Pancreas (tissue), 10 donors: Measurements from ENCODE around the gene SLC9A8. TPM values are rescaled to one million over a fixed set of nuclear protein-coding genes. Genes with fewer than 3 reads are reported as not detected.

Experiments
- ATAC-seq, 4 donors: fragments of 200-7000 bp; cut with Tn5 transposase; one replicate each; pipeline versions ENCODE4 v1.8.0 to v1.9.1; 2020; ENCODE audit warnings: mild to moderate bottlenecking in 4 of 4, moderate library complexity in 4 of 4
- DNase-seq, 6 donors: peaks; one replicate each; pipeline ENCODE4 v3.0.0-alpha.2; 2020
- FAIRE-seq: peaks from 2 replicates; lab custom pipeline; 2012; peaks lifted over from hg19 to GRCh38; lab: Jason Lieb, UNC
- H3K27ac ChIP-seq, 4 donors: fragments of 200-600 bp; sonication (generic); 1 replicate in 3 of 4; 2 replicates in 1 of 4; pipeline versions ENCODE4 v1.5.0 to v1.8.0; 2020
- H3K27me3 ChIP-seq, 4 donors: fragments of 200-600 bp; one replicate each; pipeline ENCODE4 v1.8.0; 2021
- H3K36me3 ChIP-seq, 3 donors: fragments of 200-600 bp; sonication (generic) in 1 of 3; one replicate each; pipeline versions ENCODE4 v1.5.0 to v1.8.0; 2020 to 2021
- H3K4me1 ChIP-seq, 3 donors: fragments of 200-600 bp; one replicate each; pipeline ENCODE4 v1.8.0; 2021
- H3K4me3 ChIP-seq, 4 donors: fragments of 200-600 bp; sonication (generic) in 2 of 4; one replicate each; pipeline versions ENCODE4 v1.5.0 to v1.8.0; 2020 to 2021
- H3K9me3 ChIP-seq, 4 donors: fragments of 200-600 bp; one replicate each; pipeline ENCODE4 v1.8.0; 2021
- WGBS, 2 donors: extraction: QIAGEN DNeasy Blood & Tissue Kit; methylation state at CpG; one replicate each; pipeline ENCODE4 v1.1.7; 2013; 5-methylcytosine and 5-hydroxymethylcytosine counted together
- intact Hi-C, 3 donors: fragments of 100-400 bp; cut with DNase I; formaldehyde crosslinking; loops; one replicate each; pipeline versions ENCODE4 v1.11.1 to v1.14.2; 2022
- polyA plus RNA-seq, 2 donors: library from polyadenylated mRNA; stranded (reverse); fragments of 200-250 nt; gene quantifications; one replicate each; pipeline ENCODE4 v1.2.3, GENCODE V29; 2013
- total RNA-seq, 6 donors: library from RNA; stranded (reverse); fragmentation: NEBNext Ultra II Directional in 4 of 6; extraction: Animal tissue kit (Norgen Biotek cat#: 25700) in 4 of 6; gene quantifications; one replicate each; pipeline versions ENCODE4 v1.2.1 to v1.2.4, GENCODE V29; 2021 to 2023
- TF ChIP-seq, protein P1 (sequence below), 4 donors: fragments of 200-600 bp; sonication (generic) in 3 of 4; IDR thresholded peaks; one replicate each; pipeline versions ENCODE4 v1.5.0 to v1.8.0; 2021; ENCODE audit warnings: antibody characterized with exemption in 4 of 4
- donor health status: healthy with polysubstance abuse.
- donor health status: DM: no; HTN: no; CAD: no; lungs with moderate emphysema.
- donor health status: DM: no; HTN: no; CAD: no.
- donor health status: control.
- donor health status: control.
- donor health status: Bipolar disorder and iron deficiency.
- donor health status: DM: yes; HTN: yes; CAD: no.
- donor health status: DM: no; HTN: no; CAD: no.
- donor health status: DM: no; HTN: no; CAD: no.
- donor health status: DM: yes; HTN: yes; CAD: no.

The SLC9A8 gene
- total and polyA plus RNA-seq, 8 donors, result 4.8 to 9.9 (median 6.8) TPM

DNA sequence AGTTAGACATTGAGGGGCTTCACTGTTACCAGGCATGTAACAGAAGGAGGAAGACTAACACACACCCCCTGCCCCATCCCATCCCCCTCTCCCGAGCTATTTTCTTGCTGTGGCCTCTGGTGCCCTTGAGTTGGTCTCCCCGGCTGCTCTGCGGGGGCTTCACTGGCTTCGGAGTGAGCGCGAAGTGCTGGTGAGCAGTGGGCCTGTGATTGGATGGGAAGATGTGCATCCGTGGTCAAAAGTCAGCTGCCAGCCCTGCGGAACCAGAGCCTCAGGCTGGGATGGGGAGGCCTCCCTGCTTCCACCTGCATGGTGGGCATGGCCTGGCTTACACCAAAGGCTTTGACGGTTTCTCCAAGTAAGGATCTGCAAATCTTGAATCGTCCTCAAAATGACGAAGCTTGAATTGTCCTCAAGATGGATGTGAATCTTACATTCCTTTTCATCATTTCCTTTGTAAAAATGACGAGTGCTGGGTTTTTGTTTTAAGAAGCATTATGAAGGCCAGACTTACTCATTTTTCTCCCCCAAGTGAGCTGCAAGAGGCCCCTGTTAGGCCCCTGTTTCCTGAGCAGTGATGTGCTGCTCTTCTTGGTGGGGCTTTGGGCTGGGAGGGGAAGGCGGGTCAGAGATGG lies 79.0 kb downstream of the SLC9A8 start:
- intact Hi-C loops, result no loop called here
- no peak for ATAC-seq
- no peaks in the 10 kb centered on the region for H3K27me3 ChIP-seq
- 91 to 94% methylated on average over 13 of the region's 13 CpGs for WGBS, 2 donors
- no peaks in the 10 kb centered on the region for H3K9me3 ChIP-seq
- TF ChIP-seq, protein P1, sequence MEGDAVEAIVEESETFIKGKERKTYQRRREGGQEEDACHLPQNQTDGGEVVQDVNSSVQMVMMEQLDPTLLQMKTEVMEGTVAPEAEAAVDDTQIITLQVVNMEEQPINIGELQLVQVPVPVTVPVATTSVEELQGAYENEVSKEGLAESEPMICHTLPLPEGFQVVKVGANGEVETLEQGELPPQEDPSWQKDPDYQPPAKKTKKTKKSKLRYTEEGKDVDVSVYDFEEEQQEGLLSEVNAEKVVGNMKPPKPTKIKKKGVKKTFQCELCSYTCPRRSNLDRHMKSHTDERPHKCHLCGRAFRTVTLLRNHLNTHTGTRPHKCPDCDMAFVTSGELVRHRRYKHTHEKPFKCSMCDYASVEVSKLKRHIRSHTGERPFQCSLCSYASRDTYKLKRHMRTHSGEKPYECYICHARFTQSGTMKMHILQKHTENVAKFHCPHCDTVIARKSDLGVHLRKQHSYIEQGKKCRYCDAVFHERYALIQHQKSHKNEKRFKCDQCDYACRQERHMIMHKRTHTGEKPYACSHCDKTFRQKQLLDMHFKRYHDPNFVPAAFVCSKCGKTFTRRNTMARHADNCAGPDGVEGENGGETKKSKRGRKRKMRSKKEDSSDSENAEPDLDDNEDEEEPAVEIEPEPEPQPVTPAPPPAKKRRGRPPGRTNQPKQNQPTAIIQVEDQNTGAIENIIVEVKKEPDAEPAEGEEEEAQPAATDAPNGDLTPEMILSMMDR (IDR thresholded peaks at IDR 0.05), result no peak
- no peak for DNase-seq
- H3K4me3 ChIP-seq, result no peak overlapping the region
- H3K27ac ChIP-seq, result no peak overlapping the region
- H3K36me3 ChIP-seq, result no peaks in the 10 kb centered on the region
- H3K4me1 ChIP-seq, result peaks cover 14 to 20% (median 19%) of the 10 kb centered on the region in 3 donors
- no peak for FAIRE-seq

DNA sequence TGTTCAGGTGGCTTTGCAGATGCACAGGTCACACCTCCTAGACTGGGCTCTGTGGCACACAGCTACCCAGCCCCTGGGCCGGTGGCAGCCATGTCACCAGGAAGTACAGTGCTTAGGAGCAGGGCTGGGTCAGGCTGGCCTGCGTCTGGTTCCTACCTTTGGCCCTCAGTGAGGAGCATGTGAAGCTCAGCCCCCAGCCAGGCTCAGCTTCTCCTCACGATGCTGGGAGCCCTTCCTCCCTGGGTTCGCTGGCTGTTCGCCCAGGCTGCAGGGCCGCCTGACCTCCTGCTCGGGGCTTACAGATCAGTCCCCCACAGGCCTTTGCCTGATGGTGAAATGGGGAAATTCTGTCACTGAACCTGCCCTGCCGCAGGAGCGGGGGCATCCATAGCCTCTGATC lies 79.6 kb downstream of the SLC9A8 start:
- H3K4me3 ChIP-seq, result no peak overlapping the region
- DNase-seq (peak in 1 of 6 donors; percentile 48), FAIRE-seq (no peak), ATAC-seq (no peak)
- no peaks in the 10 kb centered on the region for H3K27me3 ChIP-seq
- H3K9me3 ChIP-seq, result no peaks in the 10 kb centered on the region
- TF ChIP-seq, protein P1 (IDR thresholded peaks at IDR 0.05), result no peak
- no peaks in the 10 kb centered on the region for H3K36me3 ChIP-seq
- peaks cover 14 to 20% (median 19%) of the 10 kb centered on the region in 3 donors for H3K4me1 ChIP-seq
- WGBS, 2 donors, result 85 to 89% methylated on average over 9 of the region's 9 CpGs
- intact Hi-C loops, result no loop called here
- H3K27ac ChIP-seq, result no peak overlapping the region

DNA sequence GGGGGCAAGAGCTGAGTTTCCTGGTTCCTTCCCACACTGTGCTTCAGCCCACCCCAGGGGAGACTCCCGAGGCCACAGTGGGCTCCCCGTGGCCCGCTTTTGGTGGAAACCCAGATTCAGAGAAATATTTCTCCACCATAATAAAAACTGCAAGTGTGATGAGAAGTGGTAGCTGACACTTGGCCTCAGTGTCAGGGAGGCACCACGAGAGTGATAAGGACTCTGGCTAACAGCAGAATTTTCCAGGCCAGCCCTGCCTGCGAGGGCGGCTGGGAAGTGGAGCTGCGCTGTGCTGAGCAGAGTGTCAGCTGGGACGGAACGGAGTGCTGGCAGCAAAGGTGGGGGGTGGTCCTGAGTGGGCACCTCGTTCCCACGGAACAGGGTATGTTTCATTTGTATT lies 80.2 kb downstream of the SLC9A8 start:
- no peaks in the 10 kb centered on the region for H3K9me3 ChIP-seq
- H3K27me3 ChIP-seq, result no peaks in the 10 kb centered on the region
- no peaks in the 10 kb centered on the region for H3K36me3 ChIP-seq
- no peak overlapping the region for H3K27ac ChIP-seq
- no peak for ATAC-seq
- H3K4me1 ChIP-seq, result peaks cover 14 to 20% (median 19%) of the 10 kb centered on the region in 3 donors
- H3K4me3 ChIP-seq, result no peak overlapping the region
- intact Hi-C loops, result no loop called here
- no peak for FAIRE-seq
- WGBS, 2 donors, result 45 to 52% methylated on average over 11 of the region's 11 CpGs
- DNase-seq, result peak in 1 of 6 donors; percentile 51
- TF ChIP-seq, protein P1 (IDR thresholded peaks at IDR 0.05), result no peak

DNA sequence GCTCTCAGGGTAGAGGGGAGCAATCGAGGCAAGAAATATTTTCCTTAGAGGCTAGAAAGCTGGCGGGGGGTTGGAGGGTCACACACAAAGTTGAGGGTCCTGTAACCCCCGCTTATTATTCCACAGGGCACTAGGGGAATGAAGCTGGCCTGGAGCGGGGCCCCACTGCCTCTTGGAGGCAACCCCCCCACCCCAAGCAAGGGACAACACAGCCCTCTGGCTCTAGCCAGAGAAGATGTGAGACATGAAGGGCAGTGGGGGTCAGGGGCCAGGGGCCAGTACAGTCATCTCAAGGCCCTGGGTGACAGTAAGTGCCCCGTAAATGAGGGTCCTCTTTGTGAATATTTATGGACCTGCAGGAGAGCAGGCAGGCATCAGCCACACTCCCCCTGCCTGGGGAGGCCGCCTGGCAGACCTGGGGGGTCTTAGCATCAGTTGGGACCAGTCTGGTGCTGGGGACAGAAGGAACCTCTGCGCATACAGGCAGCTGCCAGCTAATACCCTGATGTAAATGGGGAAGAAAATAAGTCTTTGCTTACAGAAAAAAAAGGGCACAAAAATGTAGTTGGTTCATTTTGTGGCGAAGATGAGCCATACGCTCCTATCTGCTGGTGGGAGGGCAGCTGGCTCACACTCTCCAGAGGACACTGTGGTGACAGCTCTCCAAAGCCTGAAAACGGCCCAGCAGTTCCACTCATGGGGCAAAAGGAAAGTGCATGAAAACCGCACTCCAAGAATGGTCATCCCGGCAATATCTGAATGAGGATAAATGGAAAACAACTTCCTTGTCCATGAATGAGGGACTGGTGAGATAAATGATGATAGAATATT lies 80.8 kb downstream of the SLC9A8 start:
- H3K4me1 ChIP-seq, result peaks cover 14 to 20% (median 19%) of the 10 kb centered on the region in 3 donors
- intact Hi-C loops, result no loop called here
- H3K4me3 ChIP-seq, result no peak overlapping the region
- no peaks in the 10 kb centered on the region for H3K36me3 ChIP-seq
- H3K27ac ChIP-seq, result no peak overlapping the region
- H3K9me3 ChIP-seq, result no peaks in the 10 kb centered on the region
- no peaks in the 10 kb centered on the region for H3K27me3 ChIP-seq
- 70 to 83% methylated on average over 12 of the region's 12 CpGs for WGBS, 2 donors
- peak in 1 of 6 donors; percentile 29 for DNase-seq
- no peak for ATAC-seq
- no peak for FAIRE-seq
- TF ChIP-seq, protein P1 (IDR thresholded peaks at IDR 0.05), result no peak
